HTERT RPE-1 (cell line): ENCODE results near the gene FPGS.

ENCODE experiments used
- in situ Hi-C: fragments of 300-500 bp; cut with MboI; formaldehyde crosslinking; loops from 4 replicates; pipeline ENCODE4 v1.14.3; 2020; ENCODE audit warnings: low sequenced_read_pairs

FPGS gene

DNA sequence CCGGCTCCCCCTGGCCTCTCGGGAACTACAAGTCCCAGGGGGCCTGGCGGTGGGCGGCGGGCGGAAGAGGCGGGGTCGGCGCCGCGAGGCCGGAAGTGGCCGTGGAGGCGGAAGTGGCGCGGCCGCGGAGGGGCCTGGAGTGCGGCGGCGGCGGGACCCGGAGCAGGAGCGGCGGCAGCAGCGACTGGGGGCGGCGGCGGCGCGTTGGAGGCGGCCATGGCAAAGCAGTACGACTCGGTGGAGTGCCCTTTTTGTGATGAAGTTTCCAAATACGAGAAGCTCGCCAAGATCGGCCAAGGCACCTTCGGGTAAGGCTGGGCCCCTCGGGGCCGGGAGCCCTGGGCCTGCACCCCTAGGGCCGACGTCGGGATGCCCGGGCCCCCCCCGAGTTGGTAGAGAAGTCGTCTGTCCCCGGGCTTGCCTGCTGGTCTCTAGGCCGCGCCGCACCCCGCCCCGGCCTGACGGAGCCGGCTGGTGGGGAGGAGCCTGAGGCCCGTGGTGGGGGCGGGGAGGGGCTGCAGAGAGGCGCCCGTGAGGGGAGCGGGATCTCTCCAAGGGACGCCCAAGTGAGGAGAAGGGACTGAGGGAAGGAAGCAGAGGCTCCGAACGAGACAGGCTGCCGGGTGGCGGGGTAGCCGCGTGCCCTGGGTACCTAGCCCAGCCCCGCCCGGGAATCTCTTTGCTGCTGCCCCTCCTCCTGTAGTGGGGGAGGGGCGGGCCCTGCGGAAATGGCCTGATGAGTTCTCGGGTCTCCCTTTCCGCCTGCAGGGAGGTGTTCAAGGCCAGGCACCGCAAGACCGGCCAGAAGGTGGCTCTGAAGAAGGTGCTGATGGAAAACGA lies 16.5 kb upstream of the FPGS start, which contains the start of gene CDK9:
Gene CDK9 (plus strand): TSS at position 102 of the 840 bp plus-strand sequence. CDS start 115 bp downstream, at position 217.
- in situ Hi-C loops = no loop called here

DNA sequence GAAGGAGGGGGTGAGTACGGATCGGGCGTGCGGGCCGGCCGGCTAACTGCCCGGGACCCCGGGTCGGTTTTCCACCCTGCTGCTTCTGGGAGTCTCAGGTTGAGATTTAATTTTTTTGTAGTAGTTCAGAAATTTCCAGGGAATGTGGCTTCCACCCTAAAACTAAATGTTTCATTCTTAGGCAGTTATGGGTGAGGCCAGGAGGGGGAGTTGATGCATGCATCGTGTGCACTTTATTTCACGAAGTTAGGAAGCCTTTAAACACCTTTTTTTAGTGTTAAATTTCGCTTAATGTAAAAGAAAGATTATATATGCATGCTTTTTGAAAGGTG lies 15.9 kb upstream of the FPGS start:
- in situ Hi-C loops = no loop called here

DNA sequence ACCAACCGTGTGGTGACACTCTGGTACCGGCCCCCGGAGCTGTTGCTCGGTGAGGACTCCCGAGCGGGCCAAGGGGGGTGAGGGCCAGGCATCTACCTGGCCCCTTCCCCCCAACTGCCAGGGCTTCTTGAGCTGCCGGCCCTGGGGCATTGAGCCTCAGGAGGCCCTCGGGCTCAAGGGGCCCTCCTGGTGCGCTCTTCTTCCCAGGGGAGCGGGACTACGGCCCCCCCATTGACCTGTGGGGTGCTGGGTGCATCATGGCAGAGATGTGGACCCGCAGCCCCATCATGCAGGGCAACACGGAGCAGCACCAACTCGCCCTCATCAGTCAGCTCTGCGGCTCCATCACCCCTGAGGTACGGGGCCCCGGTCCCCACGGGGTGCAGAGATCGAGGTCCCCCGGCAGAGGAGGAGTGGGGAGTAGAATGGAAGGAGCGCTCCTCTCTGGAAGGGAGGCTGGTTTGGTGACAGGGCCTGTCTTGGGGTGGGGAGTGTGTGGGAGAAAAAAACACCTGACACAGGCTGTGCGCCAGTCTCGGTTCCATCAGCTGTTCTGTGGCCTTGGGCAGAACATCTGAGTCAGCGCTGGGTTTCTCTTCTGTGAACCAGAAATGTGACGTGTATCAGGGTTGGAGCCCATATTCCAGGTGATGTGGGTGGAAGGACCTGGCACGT lies 14.2 kb upstream of the FPGS start:
- in situ Hi-C loops = no loop called here

DNA sequence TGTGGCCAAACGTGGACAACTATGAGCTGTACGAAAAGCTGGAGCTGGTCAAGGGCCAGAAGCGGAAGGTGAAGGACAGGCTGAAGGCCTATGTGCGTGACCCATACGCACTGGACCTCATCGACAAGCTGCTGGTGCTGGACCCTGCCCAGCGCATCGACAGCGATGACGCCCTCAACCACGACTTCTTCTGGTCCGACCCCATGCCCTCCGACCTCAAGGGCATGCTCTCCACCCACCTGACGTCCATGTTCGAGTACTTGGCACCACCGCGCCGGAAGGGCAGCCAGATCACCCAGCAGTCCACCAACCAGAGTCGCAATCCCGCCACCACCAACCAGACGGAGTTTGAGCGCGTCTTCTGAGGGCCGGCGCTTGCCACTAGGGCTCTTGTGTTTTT lies 13.5 kb upstream of the FPGS start:
- in situ Hi-C loops = no loop called here

DNA sequence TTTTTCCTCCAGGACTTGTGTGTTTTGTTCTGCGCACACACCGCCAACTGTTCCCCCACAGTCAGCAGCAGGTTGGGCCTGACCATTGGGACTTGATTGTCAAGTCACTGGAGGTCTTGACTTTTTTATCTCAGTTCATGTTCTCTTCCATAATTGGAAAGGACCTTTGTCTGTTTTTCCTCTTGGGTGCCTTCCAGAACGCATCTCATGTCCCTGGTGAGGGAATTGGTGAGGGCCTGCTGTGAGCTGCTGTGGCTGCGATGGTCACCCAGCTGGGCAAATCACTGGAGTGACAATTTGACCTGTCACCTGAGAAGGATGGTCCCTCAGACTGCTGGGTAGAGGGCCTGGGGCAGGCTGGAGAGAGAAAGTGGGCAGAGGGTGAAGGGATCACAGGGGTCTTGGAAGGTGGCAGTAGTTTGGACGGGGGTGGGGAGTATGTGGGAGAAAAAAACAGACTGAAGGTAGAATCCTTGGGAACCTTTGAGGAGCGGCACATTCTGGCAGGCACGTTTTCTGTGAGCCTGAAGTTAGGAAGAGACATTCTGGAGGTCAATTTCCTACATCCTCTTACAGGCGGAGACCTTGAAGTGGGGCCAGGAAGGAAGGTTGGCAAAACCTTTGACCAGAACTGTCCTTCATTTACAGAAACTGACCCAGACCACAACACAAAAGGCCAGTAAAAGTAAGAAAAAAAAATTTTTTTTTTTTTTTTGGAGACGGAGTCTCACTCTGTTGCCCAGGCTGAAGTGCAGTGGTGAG lies 12.4 kb upstream of the FPGS start:
- in situ Hi-C loops = no loop called here

DNA sequence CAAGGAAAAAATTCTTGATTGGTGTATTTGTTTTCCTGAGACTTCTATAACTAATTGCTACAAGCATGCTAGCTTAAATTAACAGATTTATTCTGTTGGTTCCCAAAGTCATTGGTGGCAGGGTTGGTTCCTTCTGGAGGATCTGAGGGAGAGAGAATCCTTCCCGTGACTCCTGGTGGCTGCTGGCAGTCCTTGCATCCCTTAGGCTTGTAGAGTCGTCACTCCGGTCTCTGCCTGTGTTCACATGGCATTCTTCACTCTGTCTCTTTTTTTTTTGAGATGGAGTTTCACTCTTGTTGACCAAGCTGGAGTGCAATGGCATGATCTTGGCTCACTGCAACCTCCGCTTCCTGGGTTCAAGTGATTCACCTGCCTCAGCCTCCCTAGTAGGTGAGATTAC lies 11.6 kb upstream of the FPGS start:
- in situ Hi-C loops = no loop called here

DNA sequence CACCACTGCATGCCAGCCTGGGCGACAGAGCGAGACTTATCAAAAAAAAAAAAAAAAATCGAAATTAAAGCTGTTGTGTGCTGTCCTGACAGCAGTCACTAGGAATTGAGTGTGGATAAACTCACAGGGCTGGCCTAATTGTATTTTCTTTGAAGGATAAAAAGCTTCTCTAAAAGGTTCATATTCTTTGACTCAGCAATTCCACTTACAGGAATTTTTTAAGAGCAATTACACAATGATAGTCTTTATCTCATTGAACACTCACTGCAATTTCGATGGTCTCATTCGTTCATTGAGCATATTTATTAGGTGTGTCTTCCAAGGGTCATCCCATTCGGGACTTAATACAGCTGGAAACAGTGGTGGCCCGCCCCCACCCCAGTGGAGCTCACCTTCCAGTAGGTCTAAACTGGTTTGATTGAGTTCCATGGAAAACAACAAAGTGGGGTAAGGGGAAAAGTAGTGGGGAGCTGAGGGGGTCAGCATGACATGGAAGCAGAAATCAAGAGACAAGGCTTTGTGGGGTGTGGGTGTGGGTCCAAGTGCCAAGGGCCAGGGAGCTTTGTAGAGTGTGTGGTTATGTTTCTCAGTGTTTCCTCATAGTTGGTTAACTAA lies 10.2 kb upstream of the FPGS start:
- in situ Hi-C loops = no loop called here

DNA sequence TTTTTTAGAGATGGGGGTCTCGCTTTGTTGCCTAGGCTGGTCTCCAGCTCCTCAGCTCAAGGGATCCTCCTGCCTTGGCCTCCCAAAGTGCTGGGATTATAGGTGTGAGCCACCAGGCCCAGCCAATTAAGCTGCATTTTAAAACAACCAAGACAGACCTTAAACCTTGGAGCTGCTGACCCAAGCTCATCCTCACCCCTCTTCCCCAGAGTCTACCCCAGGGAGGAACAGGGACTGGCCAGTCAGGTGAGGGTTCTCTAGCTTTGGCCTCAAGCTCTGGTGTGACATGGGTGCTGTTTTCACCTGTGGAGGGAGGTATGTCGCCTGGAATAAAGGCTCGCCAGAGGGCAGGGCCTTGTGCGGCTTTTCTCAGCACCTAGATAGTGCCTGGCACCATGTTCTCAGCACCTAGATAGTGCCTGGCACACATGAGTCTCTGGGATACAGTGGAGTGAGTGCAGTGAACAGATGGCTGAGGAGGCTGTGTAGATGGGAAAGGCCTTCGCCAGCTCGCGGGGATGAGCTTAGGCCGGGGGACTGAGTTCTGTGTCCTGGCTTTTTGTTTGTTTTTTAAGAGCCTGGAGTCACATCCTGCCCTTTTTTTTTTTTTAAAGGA lies 9.5 kb upstream of the FPGS start:
- in situ Hi-C loops = no loop called here

DNA sequence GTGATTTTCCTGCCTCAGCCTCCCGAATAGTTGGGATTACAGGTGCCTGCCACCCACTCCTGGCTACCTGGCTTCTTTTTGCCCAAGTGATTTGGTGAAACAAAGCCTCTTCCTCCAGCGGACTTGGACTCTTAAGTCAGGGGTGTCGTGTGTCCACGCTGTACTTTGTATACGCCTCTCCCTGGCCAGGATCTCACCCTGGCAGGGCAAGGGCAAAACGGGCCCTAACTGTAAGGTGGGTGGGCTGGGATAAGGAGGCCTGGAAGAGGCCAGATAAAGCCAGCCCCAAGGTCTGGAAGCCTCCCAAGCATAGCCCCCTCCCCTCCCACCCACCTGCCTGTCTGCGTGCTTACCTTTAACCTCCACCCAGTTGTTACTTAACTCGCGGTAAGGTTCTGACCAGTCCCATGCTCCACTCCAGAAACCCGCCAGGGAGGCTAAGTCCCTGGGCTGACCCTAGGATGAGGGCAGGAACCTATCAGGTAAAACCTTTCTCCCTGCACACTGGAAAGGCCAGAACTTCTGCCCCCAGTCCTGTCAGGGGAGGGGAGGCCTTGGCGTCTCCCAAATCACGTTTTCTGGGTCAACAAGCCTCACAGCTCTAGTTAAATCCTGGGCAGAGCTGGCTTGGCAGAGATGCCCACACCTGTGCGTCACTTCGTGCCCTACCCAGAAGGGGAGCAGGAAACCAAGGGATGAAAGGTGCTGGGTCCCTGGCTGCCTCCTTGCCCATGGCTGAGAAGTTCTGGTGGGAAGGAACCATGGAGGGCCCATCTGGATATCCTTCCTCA lies 8.5 kb upstream of the FPGS start:
- in situ Hi-C loops = no loop called here

DNA sequence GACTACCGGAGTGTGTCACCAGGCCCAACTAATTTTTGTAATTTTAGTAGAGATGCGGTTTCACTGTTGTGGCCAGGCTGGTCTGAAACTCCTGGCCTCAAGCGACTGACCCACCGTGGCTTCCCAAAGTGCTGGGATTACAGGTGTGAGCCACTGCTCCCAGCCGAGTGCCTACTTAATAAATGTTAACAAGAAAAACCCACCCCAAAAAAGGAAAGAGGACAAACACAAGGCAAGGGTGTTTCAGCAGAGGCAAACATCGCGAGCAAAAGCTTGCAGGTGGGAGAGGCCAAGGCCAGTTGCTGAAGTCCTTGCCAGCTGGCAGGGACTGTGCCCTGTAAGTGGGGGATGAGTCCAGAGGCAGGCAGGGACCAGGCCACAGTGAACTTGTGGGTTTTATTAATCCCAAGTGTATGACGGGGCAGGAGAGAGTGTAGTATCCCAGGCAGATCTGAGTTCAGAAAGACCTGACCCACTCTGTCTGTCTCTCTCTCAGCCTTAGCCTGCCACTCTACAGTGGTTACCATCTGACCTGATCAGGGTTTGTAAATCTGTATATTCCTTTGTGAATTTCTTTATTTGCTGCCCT lies 6.4 kb upstream of the FPGS start:
- in situ Hi-C loops = no loop called here

DNA sequence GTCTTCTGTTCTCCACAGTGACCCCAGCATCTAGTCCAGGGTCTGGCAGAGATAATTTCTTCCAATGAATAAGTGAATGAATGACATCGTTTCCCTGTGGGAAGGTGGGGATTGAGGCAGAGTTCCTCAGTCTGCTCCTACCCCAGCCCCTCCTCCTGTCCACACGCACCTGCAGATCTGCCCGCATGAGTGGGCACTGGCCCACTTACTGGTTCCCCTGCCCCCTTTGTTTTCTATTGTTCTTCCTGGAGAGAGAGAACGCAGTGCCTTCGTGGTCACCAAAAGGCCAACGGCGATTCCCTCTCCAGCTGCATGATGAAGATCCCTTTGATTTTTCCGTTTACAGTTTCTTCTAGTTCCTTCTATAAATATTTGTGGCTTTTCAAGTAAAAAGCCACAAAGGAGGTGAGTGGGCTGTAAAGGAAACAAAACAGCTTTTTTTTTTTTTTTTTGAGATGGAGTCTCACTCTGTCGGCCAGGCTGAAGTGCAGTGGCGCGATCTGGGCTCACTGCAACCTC lies 5.8 kb upstream of the FPGS start:
- in situ Hi-C loops = no loop called here

DNA sequence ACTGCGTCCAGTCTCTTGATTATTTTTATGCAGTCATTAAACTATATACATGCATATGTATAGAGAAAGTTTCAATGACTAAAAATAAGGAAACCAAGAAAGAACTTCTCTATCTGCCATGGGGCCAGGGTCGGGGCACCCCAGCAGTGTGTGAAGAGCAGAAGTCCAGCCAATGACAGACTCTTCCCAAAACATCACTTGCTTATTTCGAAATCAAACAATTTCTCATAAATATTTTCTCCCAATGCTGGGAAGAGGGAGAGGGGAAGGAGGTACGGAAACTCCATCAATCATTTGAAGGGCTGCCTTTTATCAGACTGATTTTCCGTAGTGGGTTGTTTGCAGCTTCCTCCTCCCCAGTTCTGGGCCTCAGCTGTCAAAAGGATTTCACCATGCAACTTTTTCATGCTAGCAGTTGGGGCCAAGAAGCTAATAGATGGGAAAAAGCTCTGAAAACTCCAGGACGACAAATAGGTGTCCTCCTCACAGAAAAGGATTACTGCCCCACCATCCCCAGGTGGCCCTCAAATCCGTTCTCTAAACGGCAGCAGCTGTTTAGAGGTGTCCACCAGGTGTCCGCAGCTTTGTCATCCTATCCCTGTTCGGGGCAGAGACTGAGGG lies 617 bp upstream of the FPGS start:
- in situ Hi-C loops = no loop called here

DNA sequence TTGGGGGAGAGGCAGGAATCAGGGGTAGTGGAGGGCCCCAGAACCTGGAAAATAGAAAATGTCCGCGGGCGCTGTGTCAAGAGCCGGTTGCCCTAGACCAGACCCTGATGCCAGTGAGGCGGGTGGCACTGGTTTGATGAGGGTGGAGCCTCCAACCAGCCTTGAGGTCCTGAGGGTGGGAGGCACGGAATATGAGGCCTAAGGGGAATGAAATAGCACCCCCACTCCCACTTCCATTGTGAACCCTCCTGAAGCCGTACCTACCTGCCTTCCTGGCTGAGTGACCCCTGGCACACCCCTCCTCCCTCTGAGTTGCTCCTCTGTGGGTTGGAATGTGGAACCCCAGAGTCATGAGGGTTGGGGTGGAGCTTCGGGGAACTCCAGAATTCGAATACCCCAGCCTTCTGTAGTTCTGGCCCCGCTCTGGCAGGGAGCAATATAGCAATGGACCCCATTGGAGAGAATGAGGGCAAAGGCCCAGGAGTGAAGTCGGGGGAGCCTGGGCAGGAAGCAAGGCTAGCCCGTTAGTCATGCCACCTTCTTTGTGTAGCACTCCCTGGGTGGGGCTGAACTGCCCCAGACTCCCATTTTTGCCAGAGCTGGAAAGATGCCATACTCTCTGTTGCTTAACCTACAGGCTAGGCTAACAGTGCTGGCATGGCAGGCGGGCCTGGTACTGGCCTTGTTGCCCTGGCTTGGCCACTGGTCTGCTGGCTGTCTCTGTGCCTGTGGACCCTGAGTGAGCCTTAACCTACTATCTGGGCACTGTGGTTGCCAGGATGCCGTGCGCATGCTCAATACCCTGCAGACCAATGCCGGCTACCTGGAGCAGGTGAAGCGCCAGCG lies 1.0 kb downstream of the FPGS start:
- in situ Hi-C loops = no loop called here

DNA sequence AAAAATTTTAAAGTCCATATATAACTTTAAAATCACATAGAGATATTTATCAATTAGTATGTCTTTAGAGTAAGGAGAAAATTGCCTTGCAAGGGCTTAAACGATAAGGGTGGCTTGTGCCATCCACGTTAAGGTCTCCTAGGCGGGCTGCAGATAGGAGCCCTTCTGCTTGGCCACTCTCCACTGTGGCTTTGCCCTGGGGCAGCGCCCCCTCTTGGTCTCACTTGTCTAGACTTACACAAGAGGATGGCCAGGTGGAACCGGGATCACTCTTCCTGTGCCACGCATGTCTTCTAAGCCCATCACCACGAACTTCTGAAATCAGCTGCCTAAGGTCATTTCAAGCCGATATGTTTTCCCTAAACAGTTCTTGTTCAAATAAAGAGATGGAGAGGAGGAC lies 2.9 kb downstream of the FPGS start:
- in situ Hi-C loops = no loop called here

DNA sequence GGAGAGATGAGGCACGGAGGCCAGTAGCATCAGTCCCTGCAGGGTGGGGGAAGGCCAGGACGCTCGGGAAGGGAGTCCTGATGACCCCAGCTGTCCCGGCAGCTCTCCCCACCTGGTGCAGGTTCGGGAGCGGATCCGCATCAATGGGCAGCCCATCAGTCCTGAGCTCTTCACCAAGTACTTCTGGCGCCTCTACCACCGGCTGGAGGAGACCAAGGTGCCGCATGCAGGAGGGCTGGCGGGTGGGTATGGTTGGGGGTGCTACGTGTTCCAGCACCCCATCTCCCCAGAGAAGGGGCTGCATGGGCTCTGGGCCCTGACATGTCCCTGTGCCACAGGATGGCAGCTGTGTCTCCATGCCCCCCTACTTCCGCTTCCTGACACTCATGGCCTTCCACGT lies 4.2 kb downstream of the FPGS start:
- in situ Hi-C loops = no loop called here

DNA sequence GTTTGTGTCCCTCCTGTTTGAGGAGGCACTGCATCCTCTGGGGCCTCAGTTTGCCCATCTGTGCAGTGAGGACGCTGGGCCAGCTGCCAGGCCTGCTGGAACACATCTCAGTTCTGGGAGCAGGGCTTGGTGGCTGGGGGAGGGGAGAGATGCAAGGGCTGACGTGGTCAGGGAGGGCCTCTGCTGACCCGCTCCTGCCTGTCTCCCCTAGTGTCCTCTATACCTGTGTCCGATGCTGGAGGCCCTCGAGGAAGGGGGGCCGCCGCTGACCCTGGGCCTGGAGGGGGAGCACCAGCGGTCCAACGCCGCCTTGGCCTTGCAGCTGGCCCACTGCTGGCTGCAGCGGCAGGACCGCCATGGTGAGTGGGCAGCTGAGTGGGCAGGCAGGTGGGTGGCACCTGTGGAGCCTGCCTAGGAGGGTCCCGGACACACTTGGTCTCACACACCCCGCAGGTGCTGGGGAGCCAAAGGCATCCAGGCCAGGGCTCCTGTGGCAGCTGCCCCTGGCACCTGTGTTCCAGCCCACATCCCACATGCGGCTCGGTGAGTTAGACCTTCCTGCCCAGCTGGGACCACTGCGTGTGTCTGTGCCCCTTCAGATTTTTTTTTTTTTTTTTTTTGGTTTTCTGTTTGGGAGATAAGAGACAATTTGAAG lies 5.8 kb downstream of the FPGS start:
- in situ Hi-C loops = no loop called here

DNA sequence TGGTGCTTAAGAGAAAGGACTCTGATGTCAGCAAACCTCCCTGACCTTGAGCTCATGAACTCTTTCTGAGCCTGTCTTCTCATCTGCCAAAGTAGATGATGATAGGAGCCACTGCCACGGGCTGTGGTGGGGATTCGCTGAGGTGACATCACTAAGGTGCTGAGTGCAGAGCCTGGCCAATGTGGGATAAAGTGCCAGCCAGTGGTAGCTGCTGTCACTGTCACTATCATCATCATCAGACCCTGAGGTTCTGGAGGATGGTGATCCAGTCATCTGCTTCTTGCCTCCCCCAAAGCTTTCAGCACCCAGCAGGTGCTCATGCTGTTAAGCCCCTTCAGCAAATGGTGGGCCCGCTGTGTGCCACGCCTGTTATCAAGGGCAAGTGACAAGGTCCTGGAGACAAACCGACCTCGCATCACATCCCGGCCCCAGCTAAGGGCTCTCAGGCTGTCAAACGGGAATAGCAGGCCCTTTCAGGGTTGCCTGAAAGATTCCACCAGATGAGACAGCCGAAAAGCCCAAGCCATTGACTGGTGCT lies 6.4 kb downstream of the FPGS start:
- in situ Hi-C loops = no loop called here
